ENCODE data around the gene SLC17A5. TPM values are rescaled to one million over a fixed set of nuclear protein-coding genes. Genes with fewer than 3 reads are reported as not detected.
A peak's percentile ranks its signal among the peaks of the same experiment; 100 is the strongest.
"Not testable (repeated sequence)": the region's sequence is repeated elsewhere in the genome, so short reads cannot be mapped to it uniquely, and the experiment has no call there.

SLC17A5 gene
- total RNA-seq (2014; rRNA removed; shearing (Covaris generic); ENCODE audit: low replicate concordance), result 30.3 and 31.2 TPM in 2 replicates

GRCh38 chr6:73653571-73654424 lies at the start of gene SLC17A5:
TSS of gene SLC17A5 (minus strand) at chr6:73653992. CDS start at chr6:73653886, 106 bp downstream.
- peak; percentile 92 for DNase-seq (ENCODE audit: low read depth)
- in situ Hi-C loops (cut with HindIII; ENCODE audit: low pct_unique_long_range_greater_than_20kb, low sequenced_read_pairs), result no loop called here

- in situ Hi-C loops (cut with HindIII; ENCODE audit: low pct_unique_long_range_greater_than_20kb, low sequenced_read_pairs), result no loop called here
- DNase-seq (ENCODE audit: low read depth), result no peak
Observed at GRCh38 chr6:73703466-73703865, 49.7 kb upstream of the SLC17A5 start.

- DNase-seq (ENCODE audit: low read depth), result no peak
- in situ Hi-C loops (cut with HindIII; ENCODE audit: low pct_unique_long_range_greater_than_20kb, low sequenced_read_pairs), result no loop called here
Observed at GRCh38 chr6:73702444-73702843, 48.7 kb upstream of the SLC17A5 start.

- in situ Hi-C loops (cut with HindIII; ENCODE audit: low pct_unique_long_range_greater_than_20kb, low sequenced_read_pairs), result no loop called here
- no peak for DNase-seq (ENCODE audit: low read depth)
Observed at GRCh38 chr6:73699676-73700459, 46.1 kb upstream of the SLC17A5 start.

GRCh38 chr6:73696966-73697655 lies 43.3 kb upstream of the SLC17A5 start:
- DNase-seq (ENCODE audit: low read depth), result peak; percentile 43
- in situ Hi-C loops (cut with HindIII; ENCODE audit: low pct_unique_long_range_greater_than_20kb, low sequenced_read_pairs), result no loop called here

- in situ Hi-C loops (cut with HindIII; ENCODE audit: low pct_unique_long_range_greater_than_20kb, low sequenced_read_pairs), result no loop called here
- DNase-seq (ENCODE audit: low read depth), result peak; percentile 94
Observed at GRCh38 chr6:73695619-73696421, 42.0 kb upstream of the SLC17A5 start, which contains the start of gene CD109. TSS of gene CD109 (plus strand) at chr6:73696203. CDS start at chr6:73696216, 13 bp downstream.

GRCh38 chr6:73694711-73695411 lies 41.1 kb upstream of the SLC17A5 start:
- DNase-seq (ENCODE audit: low read depth), result no peak

GRCh38 chr6:73691512-73691911 lies 37.7 kb upstream of the SLC17A5 start:
- DNase-seq (ENCODE audit: low read depth), result no peak

More at GRCh38 chr6:73694711-73695411, 41.1 kb upstream of the SLC17A5 start:
- in situ Hi-C loops (cut with HindIII; ENCODE audit: low pct_unique_long_range_greater_than_20kb, low sequenced_read_pairs), result no loop called here

GRCh38 chr6:73690056-73690455 lies 36.3 kb upstream of the SLC17A5 start:
- no peak for DNase-seq (ENCODE audit: low read depth)
- in situ Hi-C loops (cut with HindIII; ENCODE audit: low pct_unique_long_range_greater_than_20kb, low sequenced_read_pairs), result no loop called here

More at GRCh38 chr6:73691512-73691911, 37.7 kb upstream of the SLC17A5 start:
- in situ Hi-C loops (cut with HindIII; ENCODE audit: low pct_unique_long_range_greater_than_20kb, low sequenced_read_pairs), result no loop called here

GRCh38 chr6:73688351-73688750 lies 34.6 kb upstream of the SLC17A5 start:
- in situ Hi-C loops (cut with HindIII; ENCODE audit: low pct_unique_long_range_greater_than_20kb, low sequenced_read_pairs), result no loop called here
- no peak for DNase-seq (ENCODE audit: low read depth)

GRCh38 chr6:73683574-73683973 lies 29.8 kb upstream of the SLC17A5 start:
- DNase-seq (ENCODE audit: low read depth); in situ Hi-C loops (cut with HindIII; ENCODE audit: low pct_unique_long_range_greater_than_20kb, low sequenced_read_pairs): not testable (repeated sequence)

GRCh38 chr6:73680289-73680918 lies 26.6 kb upstream of the SLC17A5 start:
- no peak for DNase-seq (ENCODE audit: low read depth)
- in situ Hi-C loops (cut with HindIII; ENCODE audit: low pct_unique_long_range_greater_than_20kb, low sequenced_read_pairs), result no loop called here

- in situ Hi-C loops (cut with HindIII; ENCODE audit: low pct_unique_long_range_greater_than_20kb, low sequenced_read_pairs); DNase-seq (ENCODE audit: low read depth): not testable (repeated sequence)
Observed at GRCh38 chr6:73679846-73680245, 26.1 kb upstream of the SLC17A5 start.

GRCh38 chr6:73679009-73679408 lies 25.2 kb upstream of the SLC17A5 start:
- in situ Hi-C loops (cut with HindIII; ENCODE audit: low pct_unique_long_range_greater_than_20kb, low sequenced_read_pairs), result no loop called here
- no peak for DNase-seq (ENCODE audit: low read depth)

- in situ Hi-C loops (cut with HindIII; ENCODE audit: low pct_unique_long_range_greater_than_20kb, low sequenced_read_pairs), result no loop called here
- DNase-seq (ENCODE audit: low read depth), result peak; percentile 81
Observed at GRCh38 chr6:73675466-73676098, 21.8 kb upstream of the SLC17A5 start.

GRCh38 chr6:73671911-73672685 lies 18.3 kb upstream of the SLC17A5 start:
- DNase-seq (ENCODE audit: low read depth), result no peak
- in situ Hi-C loops (cut with HindIII; ENCODE audit: low pct_unique_long_range_greater_than_20kb, low sequenced_read_pairs), result no loop called here
